HL-60 (cell line): ENCODE measurements around the gene LGALS9.

Source experiments
- DNase-seq, 2 experiments: peaks; one replicate each; pipeline ENCODE4 v3.0.0-alpha.2; 2010 to 2020; ENCODE audit warnings: low read depth in 1 of 2, low spot score in 1 of 2
- H3K27ac ChIP-seq: fragments of 250-450 bp; sonication (Bioruptor Pico); replicated peaks from 2 replicates; pipeline ENCODE4 v1.5.1; 2020; ENCODE audit warnings: mild to moderate bottlenecking, moderate library complexity
- H3K27me3 ChIP-seq: fragments of 250-450 bp; sonication (Bioruptor Pico); 2 replicates; pipeline ENCODE4 v1.5.1; 2021; ENCODE audit warnings: mild to moderate bottlenecking, moderate library complexity; ENCODE audit not compliant: insufficient read depth, poor library complexity, severe bottlenecking
- H3K4me3 ChIP-seq: replicated peaks from 2 replicates; pipeline ENCODE4 v1.5.1; 2011; ENCODE audit warnings: mild to moderate bottlenecking, control low read depth, low read length; ENCODE audit not compliant: insufficient read depth
- GABPA ChIP-seq: IDR thresholded peaks from 2 replicates; pipeline ENCODE4 v1.6.1; 2012; ENCODE audit warnings: low read depth
- POLR2AphosphoS5 ChIP-seq: IDR thresholded peaks from 2 replicates; pipeline ENCODE4 v1.6.1; 2012; ENCODE audit warnings: low read depth
- SPI1 ChIP-seq: IDR thresholded peaks from 2 replicates; pipeline ENCODE4 v1.6.1; 2012; ENCODE audit warnings: low read depth, mild to moderate bottlenecking, borderline replicate concordance
- TF ChIP-seq, protein P1 (sequence below): IDR thresholded peaks from one replicate; pipeline ENCODE4 v1.5.1; 2011; ENCODE audit warnings: low read length, control low read depth, inconsistent platforms; ENCODE audit not compliant: insufficient read depth
- TF ChIP-seq, protein P2 (sequence below): IDR thresholded peaks from 2 replicates; pipeline ENCODE4 v1.6.1; 2012; ENCODE audit warnings: low read depth; ENCODE audit not compliant: insufficient replicate concordance

LGALS9 gene

DNA sequence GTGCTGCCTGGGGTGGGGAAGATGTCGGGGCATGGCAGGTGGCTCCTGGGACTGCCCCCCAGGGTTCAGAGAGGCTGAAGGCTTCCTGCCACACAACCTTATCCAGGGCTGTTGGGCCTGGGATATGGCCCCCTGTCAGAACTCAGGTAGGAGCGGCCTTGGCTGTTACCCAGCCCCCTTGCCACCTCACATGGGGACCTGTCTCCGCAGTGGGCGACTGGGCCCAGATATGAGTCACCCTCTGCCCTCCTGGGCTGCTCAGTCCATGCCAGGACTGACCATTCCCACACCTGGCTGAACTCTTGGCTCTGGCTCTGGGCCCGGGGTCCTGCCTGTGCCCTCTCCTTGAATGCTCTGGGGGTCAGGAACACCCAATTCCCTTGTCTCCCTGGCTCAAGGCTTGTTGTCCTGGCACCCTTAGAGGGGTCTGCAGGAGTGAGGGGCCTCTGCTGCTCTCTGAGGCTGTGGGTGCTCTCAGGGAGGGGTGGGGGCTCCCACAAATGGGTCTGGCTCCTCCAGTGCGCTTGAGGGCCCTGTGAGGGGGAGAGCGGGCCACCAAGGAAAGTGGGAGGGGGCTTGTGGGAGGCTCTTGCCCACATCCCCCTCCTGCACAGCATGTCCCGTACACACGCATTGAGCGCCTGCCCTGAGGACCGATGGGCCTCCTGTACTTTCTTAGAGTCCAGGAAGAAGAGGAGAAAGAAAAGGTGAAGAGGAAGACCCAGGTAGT, 36.0 kb downstream of the LGALS9 start:
- Histone ChIP-seq H3K4me3 (no peak overlapping the region), H3K27me3 (no peaks in the 10 kb centered on the region), H3K27ac (no peak overlapping the region)
- TF ChIP-seq POLR2AphosphoS5 (no peak), GABPA (no peak), SPI1 (no peak)
- TF ChIP-seq, protein P1, sequence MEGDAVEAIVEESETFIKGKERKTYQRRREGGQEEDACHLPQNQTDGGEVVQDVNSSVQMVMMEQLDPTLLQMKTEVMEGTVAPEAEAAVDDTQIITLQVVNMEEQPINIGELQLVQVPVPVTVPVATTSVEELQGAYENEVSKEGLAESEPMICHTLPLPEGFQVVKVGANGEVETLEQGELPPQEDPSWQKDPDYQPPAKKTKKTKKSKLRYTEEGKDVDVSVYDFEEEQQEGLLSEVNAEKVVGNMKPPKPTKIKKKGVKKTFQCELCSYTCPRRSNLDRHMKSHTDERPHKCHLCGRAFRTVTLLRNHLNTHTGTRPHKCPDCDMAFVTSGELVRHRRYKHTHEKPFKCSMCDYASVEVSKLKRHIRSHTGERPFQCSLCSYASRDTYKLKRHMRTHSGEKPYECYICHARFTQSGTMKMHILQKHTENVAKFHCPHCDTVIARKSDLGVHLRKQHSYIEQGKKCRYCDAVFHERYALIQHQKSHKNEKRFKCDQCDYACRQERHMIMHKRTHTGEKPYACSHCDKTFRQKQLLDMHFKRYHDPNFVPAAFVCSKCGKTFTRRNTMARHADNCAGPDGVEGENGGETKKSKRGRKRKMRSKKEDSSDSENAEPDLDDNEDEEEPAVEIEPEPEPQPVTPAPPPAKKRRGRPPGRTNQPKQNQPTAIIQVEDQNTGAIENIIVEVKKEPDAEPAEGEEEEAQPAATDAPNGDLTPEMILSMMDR: no peak
- TF ChIP-seq, protein P2, sequence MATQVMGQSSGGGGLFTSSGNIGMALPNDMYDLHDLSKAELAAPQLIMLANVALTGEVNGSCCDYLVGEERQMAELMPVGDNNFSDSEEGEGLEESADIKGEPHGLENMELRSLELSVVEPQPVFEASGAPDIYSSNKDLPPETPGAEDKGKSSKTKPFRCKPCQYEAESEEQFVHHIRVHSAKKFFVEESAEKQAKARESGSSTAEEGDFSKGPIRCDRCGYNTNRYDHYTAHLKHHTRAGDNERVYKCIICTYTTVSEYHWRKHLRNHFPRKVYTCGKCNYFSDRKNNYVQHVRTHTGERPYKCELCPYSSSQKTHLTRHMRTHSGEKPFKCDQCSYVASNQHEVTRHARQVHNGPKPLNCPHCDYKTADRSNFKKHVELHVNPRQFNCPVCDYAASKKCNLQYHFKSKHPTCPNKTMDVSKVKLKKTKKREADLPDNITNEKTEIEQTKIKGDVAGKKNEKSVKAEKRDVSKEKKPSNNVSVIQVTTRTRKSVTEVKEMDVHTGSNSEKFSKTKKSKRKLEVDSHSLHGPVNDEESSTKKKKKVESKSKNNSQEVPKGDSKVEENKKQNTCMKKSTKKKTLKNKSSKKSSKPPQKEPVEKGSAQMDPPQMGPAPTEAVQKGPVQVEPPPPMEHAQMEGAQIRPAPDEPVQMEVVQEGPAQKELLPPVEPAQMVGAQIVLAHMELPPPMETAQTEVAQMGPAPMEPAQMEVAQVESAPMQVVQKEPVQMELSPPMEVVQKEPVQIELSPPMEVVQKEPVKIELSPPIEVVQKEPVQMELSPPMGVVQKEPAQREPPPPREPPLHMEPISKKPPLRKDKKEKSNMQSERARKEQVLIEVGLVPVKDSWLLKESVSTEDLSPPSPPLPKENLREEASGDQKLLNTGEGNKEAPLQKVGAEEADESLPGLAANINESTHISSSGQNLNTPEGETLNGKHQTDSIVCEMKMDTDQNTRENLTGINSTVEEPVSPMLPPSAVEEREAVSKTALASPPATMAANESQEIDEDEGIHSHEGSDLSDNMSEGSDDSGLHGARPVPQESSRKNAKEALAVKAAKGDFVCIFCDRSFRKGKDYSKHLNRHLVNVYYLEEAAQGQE: no peak
- no peak for DNase-seq

DNA sequence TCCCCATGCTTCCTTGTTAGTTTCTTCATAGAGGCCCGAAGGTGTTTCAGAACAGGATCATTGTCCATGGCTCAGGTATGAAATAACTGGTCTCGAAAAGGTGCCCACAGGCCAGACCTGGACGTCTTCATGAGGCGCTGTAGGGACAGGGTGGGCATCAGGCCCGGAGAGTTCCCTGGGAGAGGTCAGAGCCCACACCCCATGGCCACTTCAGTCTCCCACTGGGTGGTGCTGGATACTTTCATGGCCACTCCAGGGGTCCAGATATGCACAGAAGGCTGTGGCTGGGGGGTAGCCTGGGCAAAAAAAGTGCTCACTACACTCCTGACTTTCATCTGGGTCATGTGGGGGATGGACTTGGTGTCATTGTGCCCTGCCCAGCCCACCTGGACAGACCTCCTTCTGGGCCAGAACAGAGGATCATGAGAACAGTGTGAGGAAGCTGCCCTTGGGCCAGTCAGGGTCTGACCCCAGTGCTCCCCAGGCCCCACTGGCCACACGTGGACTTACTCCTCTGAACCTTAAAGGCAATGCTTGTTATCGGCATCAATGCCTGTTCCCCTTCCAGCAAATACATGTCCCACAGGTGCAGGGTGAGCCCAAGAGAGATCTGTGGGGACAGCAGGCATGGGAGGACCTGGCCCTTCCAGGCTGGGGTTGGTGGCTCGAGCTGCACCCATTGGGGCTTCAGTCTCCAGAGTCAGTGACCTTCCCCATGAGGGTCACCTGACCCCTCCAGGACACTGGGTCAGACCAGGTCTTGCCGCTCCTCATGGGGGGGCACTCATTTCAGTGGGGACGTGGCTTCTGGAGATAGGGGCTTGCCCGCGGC, 36.9 kb downstream of the LGALS9 start:
- Histone ChIP-seq H3K27ac (no peak overlapping the region), H3K4me3 (no peak overlapping the region), H3K27me3 (no peaks in the 10 kb centered on the region)
- DNase-seq: no peak
- TF ChIP-seq, protein P2: no peak
- TF ChIP-seq SPI1 (no peak), GABPA (no peak), POLR2AphosphoS5 (no peak)
- TF ChIP-seq, protein P1: no peak

DNA sequence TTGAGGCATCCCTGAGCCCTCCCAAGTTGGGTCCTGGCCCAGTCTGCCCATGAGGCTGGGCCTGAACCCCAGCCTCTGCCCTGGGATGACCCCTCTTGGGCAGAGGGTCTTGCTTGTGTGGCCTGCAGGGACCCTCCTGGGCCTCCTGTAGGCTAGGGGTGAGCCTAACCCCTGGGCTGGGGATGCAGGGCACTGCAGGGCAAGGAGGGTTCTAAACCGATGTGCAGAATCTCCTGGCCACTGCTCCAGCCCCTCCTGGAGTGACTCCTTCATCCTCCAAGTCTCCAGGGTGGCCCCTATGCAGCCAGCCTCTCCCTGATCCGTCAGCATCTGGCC, 37.5 kb downstream of the LGALS9 start:
- H3K27ac ChIP-seq: no peak overlapping the region
- no peak for TF ChIP-seq POLR2AphosphoS5
- TF ChIP-seq, protein P1: no peak
- TF ChIP-seq GABPA: no peak

More for the DNA sequence above, 37.5 kb downstream of the LGALS9 start:
- no peak for DNase-seq
- Histone ChIP-seq H3K27me3 (no peaks in the 10 kb centered on the region), H3K4me3 (no peak overlapping the region)
